ENCODE measurements around the gene CAMTA1. TPM values are rescaled to one million over a fixed set of nuclear protein-coding genes. Genes with fewer than 3 reads are reported as not detected.

CAMTA1 gene
- total RNA-seq, 2 donors from 2014 or later, result 105 to 113 TPM

DNA sequence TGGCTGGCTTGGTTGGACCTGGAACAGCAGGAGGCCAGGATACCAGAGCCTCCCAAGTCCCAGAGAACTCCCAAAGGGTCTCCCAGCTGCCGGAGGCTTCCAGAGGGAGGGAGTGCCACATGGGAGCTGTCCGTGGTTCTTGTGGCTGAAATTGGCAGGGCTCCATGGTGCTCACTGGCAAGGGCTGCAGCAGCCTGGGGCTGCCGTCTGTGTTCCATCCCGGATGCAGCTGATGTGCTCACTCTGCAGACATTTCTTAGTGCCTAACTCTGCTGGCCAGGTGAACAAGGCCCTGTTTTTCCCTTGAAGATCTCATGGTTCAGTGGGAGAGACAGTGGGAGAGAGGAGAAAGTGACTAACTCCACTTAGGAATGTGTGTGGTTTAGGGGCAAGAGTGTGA, 261.1 kb downstream of the CAMTA1 start:
- no peaks in the 10 kb centered on the region for H3K4me1 ChIP-seq (ENCODE audit: control insufficient read depth in 1 of 2, low read depth in 2 of 2)
- H3K4me3 ChIP-seq, result no peak overlapping the region
- H3K27ac ChIP-seq, result no peak overlapping the region
- H3K27me3 ChIP-seq (replicated peaks; ENCODE audit: insufficient read depth), result no peaks in the 10 kb centered on the region
- H3K9me3 ChIP-seq, result no peaks in the 10 kb centered on the region
- no peaks in the 10 kb centered on the region for H3K36me3 ChIP-seq
- ATAC-seq (ENCODE audit: insufficient number of reproducible peaks, low FRiP score, low read depth), result peak; percentile 35
- TF ChIP-seq CTCF (IDR thresholded peaks at IDR 0.05), result no peak
- no peak for DNase-seq (ENCODE audit: low spot score)

DNA sequence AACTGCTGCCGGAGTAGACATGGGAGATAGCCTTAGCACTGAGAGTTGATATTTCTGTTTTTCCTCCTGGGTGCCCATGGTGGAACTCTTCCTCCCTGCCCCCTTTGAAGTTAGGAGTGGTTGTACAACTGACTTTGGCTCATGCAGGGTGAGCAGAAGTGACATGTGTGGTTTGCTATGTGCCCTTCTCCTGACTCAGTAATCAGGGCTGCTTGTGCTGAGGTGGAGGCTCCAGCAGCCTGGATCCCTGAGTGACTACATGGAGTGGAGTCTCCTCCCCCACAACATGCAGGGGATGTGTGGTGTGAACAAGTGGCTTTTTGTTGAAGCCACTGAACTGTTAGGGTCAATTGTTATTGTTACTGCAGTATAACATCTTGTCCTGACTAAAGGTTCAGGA, 261.6 kb downstream of the CAMTA1 start:
- no peak overlapping the region for H3K27ac ChIP-seq
- no peaks in the 10 kb centered on the region for H3K27me3 ChIP-seq (replicated peaks; ENCODE audit: insufficient read depth)
- no peaks in the 10 kb centered on the region for H3K4me1 ChIP-seq (ENCODE audit: control insufficient read depth in 1 of 2, low read depth in 2 of 2)
- DNase-seq (ENCODE audit: low spot score) (no peak), ATAC-seq (ENCODE audit: insufficient number of reproducible peaks, low FRiP score, low read depth) (no peak)
- H3K36me3 ChIP-seq, result no peaks in the 10 kb centered on the region
- TF ChIP-seq CTCF (IDR thresholded peaks at IDR 0.05), result no peak
- H3K9me3 ChIP-seq, result no peaks in the 10 kb centered on the region
- H3K4me3 ChIP-seq, result no peak overlapping the region

GRCh38 chr1:7047866-7048265, 262.6 kb downstream of the CAMTA1 start:
- no peaks in the 10 kb centered on the region for H3K4me1 ChIP-seq (ENCODE audit: control insufficient read depth in 1 of 2, low read depth in 2 of 2)
- DNase-seq (ENCODE audit: low spot score) (no peak), ATAC-seq (ENCODE audit: insufficient number of reproducible peaks, low FRiP score, low read depth) (no peak)
- no peaks in the 10 kb centered on the region for H3K9me3 ChIP-seq
- H3K27ac ChIP-seq, result no peak overlapping the region
- H3K36me3 ChIP-seq, result no peaks in the 10 kb centered on the region
- H3K27me3 ChIP-seq (replicated peaks; ENCODE audit: insufficient read depth), result no peaks in the 10 kb centered on the region
- TF ChIP-seq CTCF (IDR thresholded peaks at IDR 0.05), result no peak
- no peak overlapping the region for H3K4me3 ChIP-seq

GRCh38 chr1:7048395-7048794, 263.1 kb downstream of the CAMTA1 start:
- Histone ChIP-seq H3K4me3 (no peak overlapping the region), H3K36me3 (no peaks in the 10 kb centered on the region), H3K9me3 (no peaks in the 10 kb centered on the region), H3K27me3 (replicated peaks; ENCODE audit: insufficient read depth) (no peaks in the 10 kb centered on the region), H3K4me1 (ENCODE audit: control insufficient read depth in 1 of 2, low read depth in 2 of 2) (no peaks in the 10 kb centered on the region), H3K27ac (no peak overlapping the region)
- no peak for TF ChIP-seq CTCF (IDR thresholded peaks at IDR 0.05)
- no peak for DNase-seq (ENCODE audit: low spot score)
- no peak for ATAC-seq (ENCODE audit: insufficient number of reproducible peaks, low FRiP score, low read depth)

- Histone ChIP-seq H3K27ac (no peak overlapping the region), H3K27me3 (replicated peaks; ENCODE audit: insufficient read depth) (no peaks in the 10 kb centered on the region), H3K4me1 (ENCODE audit: control insufficient read depth in 1 of 2, low read depth in 2 of 2) (no peaks in the 10 kb centered on the region), H3K4me3 (no peak overlapping the region), H3K36me3 (no peaks in the 10 kb centered on the region), H3K9me3 (no peaks in the 10 kb centered on the region)
- no peak for ATAC-seq (ENCODE audit: insufficient number of reproducible peaks, low FRiP score, low read depth)
- TF ChIP-seq CTCF (IDR thresholded peaks at IDR 0.05), result no peak
- no peak for DNase-seq (ENCODE audit: low spot score)
Observed at GRCh38 chr1:7049913-7050625, 264.8 kb downstream of the CAMTA1 start.
